ELF-1 (cell line): Measurements from ENCODE around the gene SLC25A12.
"Not testable (repeated sequence)": the region's sequence is repeated elsewhere in the genome, so short reads cannot be mapped to it uniquely, and the experiment has no call there.

Experiments used
- DNase-seq: peaks from one replicate; pipeline ENCODE4 v3.0.0-alpha.2; 2016; ENCODE audit warnings: low read depth, low spot score

The SLC25A12 gene

DNA sequence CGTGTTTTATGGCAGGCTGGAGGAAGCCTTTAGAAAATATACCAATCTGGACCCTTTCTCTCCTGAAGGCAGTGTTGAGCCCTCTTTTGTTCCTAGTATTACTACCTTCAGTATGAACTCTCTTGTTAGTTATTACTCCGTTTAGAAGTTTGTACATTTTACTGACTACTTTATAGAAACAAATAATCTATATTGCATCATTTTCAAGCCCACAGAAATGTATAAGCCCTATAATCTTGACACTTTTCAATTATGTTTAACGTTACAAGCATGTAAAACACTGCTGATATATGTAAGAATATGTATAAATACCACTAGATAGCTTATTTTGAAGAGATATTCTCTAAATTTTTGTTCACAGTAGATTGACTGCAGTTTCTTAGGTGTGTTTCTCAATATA lies 64.0 kb downstream of the SLC25A12 start:
- DNase-seq, result no peak

- DNase-seq, result no peak
Measured at GRCh38 chr2:171824086-171824485, 70.0 kb downstream of the SLC25A12 start.

DNA sequence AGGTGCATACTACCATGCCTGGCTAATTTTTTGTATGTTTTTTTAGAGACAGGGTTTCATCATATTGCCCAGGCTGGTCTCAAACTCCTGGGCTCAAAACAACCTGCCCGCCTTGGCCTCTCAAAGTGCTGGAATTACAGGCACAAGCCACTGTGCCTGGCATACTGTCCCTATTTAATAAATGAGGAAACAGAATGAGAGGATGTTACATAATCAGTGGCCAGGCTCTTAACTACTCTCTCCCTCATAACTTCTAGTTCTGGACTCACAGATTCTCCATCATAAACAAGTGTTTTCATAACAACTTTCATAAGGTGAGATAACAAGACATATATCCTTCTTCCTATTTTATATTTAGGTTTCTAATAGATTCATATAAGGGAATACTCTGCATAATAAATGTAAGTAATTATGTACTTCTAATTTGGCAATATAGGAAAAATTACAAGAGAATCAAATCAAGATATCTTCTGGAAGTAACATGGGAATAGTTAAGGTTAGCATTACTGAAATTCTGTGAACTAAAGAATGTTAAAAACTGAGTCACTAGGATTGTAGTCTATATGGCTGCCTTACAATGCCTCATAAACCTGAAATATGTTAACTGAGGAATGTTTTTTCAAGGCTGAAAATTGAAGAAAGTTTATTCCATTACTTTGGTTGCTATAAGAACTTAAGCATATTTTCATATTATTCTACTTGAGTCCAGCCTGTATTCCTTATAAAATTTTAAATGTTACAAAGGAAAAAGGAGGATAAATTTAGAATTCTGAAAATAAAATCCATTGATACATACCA lies 71.3 kb downstream of the SLC25A12 start:
- no peak for DNase-seq

- no peak for DNase-seq
Measured at GRCh38 chr2:171819453-171819852, 74.6 kb downstream of the SLC25A12 start.

DNA sequence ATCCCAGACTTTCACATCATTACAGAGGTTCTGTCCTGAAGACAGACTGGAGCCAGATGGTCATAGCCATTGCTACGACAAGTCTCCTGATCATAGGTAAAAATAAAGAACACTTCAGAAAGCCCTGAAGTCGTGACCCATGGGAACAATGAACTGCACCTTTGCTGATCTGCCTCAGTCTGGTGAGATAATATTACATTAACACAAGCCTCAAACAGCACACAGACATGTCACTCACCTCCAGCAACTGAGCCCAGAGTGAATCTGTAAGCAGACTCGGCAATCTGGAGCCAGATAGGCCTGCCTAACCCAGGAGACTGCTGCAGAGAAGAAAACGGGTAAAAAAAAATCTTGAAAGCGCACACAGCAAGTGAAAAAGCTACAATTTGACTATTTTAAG lies 79.2 kb downstream of the SLC25A12 start:
- no peak for DNase-seq

DNA sequence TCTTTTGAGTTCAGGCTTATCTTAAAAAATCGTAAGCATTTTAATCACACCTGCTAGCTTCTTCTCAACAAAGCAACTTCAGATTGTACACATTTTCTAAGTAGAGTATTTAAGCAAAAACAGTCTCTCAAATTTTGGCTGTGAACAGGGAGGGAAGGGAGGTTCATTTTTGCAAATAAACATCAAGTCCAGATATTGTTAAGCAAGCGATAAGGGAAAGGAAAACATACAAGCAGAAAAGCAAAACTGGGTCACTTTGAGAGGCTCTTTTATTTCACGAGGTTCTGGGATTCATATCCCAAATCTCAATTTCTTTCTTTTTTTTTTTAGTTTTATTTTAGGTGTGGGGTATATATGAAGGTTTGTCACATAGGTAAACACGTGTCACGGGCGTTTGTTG lies 79.9 kb downstream of the SLC25A12 start:
- no peak for DNase-seq

GRCh38 chr2:171813729-171814128 lies 80.3 kb downstream of the SLC25A12 start:
- no peak for DNase-seq

DNA sequence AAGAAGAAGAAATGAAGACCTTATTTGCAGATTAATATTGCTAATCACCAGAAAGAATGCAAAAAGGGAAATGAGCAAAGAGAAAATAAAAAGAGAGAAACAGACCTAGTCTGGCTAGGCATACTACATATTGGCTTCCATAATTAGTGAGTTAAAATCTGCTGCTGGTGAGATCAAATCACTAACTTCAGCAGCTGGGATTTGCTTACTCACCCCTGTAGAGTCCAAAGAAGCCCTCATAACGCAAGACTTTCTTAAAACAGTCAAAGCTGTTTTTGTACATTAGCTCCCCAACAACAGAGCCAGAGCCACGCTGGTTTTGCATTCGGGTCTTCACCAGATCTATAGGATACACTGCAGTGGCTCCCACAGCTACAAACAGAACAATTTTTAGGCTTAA lies 80.9 kb downstream of the SLC25A12 start:
- DNase-seq, result no peak

DNA sequence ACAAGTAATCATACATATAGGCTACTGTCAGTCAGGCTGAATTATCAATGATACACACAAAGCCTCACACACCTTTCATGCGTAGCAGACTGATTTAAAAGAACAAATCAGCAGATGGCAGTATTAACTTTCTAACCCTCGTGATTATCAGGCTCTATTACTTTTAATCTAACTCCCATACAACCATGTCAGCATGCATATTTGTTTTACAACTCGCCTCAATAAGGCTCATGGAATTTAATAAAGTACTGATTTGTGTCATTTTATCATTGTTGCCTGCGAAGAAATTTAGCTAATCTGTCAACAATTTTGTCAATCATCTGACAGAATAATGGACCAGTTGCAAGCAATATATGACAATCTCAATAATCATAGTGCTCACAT lies 82.8 kb downstream of the SLC25A12 start:
- DNase-seq, result no peak

DNA sequence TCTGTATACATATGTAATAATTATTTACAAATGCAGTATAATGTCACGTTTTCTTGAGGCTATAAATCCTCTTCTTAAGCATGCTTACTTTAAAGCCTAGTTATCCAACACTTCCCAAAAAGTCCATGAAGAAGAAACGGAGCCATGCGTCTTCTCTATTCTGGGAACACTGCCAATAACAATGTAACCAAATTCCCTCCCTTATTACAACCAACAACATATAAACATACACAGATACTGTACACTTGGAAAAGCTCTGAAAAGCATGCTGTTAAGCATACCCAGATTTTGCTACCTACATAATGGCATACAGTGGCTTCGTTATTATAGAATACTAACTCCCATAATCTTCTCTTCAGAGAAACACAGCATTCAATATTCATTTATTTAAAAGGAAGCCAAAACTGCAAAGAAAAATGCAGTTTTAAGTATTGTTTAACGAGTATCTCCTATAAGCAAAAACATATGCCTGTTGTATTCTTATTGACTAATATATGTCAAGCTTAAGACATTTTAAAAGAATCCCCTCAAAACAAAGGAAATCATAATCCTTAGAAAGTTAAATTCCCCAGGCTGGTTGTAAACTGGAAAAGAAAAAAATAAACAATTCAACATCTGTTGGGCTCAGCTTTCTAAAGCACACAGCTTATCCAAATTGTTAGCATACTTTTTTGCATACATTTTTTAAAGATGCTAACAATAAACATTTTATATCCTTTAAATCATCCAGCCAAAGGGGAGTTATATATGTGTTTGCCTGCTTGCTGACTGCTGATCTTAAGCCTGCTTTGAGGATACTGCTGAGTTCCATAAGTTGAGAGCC lies 83.4 kb downstream of the SLC25A12 start:
- no peak for DNase-seq

GRCh38 chr2:171808885-171809284 lies 85.2 kb downstream of the SLC25A12 start:
- DNase-seq, result not testable (repeated sequence)

DNA sequence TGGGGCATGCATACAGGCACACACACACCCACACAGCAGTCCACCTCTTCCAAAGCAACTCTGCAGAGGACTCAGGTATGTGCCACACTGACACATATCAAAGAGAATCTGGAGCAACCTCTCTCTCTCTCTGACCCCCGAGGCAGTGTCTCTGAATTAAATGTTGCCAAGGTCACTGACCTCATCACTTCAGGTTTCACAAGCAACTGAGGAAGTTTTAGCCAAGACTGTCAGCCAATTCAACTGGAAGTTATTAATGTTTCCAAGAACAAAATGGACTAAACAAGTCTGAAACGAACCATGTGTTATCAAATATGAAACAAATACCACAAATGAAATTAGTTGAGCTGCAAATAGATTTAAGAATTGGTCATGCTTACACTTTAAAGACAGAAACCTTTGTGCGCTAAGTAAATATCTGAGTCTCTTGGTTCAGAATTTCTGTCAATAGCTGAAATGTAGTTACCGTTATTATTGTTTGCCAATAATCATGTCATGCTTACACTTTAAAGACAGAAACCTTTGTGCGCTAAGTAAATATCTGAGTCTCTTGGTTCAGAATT lies 86.1 kb downstream of the SLC25A12 start:
- DNase-seq, result peak; percentile 81

DNA sequence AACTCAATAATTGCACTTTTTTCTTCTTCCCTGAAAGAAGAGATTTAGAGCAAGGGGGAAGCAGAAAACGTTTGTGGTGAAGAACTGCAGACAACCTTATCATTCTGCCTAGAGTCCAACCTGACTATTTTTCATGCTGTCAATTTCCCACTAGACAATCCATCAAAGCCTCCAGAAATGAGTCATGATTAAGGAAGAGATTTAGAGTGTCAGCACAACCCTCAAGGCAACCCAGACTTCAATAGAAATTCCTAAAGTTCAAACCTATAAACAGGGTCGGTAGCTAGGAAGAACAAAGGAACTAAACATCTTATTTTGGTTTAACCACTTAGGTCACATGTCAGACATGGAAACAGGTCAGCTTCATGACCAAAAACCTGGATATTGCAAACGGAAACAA lies 86.9 kb downstream of the SLC25A12 start:
- DNase-seq, result no peak

DNA sequence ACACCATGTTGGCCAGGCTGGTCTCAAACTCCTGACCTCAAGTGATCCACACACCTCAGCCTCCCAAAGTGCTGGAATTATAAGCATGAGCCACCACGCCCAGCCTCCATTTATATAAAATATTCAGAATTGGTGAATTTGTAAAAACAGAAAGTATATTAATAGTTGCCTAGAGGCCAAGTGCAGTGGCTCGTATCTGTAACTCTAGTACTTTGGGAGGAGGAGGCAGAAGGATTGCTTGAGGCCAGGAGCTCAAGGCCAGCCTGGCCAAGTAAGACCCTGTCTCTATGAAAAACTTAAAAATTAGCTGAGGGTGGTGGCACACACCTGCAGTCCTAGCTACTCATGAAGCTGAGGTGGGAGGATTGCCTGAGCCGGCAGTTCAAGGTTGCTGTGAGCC lies 89.6 kb downstream of the SLC25A12 start:
- no peak for DNase-seq

DNA sequence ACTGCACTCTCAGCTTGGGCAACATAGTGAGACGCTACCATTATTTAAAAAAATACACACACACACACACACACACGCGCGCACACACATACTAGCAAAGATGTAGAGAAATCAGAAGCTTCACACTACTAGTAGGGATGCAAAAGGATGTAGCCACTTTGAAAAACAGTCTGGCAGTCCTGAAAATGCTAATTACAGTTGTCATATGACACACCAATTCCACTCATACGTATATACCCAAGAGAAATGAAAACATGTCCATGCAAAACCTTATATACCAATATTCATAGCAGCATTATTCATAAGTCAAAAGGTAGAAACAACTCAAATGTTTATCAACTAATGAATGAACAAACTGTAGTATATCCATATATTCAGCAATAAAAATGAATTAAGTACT lies 90.3 kb downstream of the SLC25A12 start:
- DNase-seq, result no peak

DNA sequence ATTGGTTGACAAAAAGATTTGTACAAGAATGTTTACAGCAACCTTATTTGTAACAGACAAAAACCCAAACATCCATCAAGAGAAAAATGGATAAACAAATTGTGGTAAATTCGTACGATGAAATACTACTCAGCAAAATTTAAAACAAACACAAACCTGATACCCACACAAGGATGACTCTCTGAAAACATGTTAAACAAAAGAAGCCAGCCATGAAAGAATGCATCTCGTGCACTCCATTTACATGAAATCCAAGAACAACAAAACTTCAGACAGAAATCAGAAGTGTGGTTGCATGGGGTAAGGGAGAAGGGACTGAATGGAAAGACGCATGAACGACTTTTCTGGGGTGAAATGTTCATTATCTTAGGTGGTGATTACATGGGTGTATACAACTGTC lies 93.4 kb downstream of the SLC25A12 start:
- DNase-seq, result no peak

DNA sequence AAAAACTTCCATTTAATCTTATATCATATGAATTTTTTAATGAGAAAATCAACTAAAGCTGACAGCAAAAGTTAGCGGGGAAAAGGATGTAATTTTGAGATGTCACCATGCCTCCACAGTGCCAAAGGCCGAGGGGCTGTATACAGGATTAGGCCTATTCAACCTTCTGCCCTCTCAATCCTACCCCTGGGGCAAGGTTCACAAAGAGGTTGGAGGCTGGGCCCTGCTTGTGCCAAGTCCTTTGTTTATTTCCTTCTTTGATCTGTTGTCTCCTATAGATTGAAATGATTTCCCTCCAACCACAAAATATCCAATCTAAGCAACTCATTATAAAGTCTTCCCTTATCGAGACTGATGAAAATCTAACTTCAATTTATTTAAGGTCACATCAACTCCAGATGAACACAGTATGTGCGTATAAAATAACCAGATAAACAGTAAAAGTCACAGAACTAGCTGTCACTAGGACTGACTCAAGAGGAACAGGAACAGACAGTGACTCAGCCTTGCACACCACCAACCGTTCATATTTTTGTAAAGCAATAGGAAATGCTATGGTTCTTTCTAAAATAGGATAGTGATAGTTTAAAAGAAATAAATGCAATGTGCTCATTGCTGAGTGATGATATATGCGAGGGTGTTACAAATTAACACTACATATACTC lies 95.8 kb downstream of the SLC25A12 start:
- peak; percentile 66 for DNase-seq

DNA sequence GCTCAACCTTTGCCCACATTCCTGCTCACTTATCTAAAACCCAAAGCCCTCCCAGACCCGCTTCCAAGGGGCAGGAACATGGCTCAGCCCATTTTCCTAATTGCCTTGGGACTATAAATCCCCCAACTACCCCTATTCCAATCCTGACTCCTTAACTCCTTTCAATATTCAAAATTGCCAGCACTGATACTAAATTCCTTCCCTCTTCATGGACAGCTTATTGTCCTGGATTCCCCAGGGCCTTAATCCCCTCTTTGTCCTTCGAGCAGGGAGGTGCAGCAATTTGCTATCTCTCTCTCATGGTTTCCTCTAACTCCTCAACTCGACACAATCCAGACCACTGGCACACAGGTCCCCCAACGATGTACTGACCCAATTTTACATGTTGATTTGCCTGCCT lies 99.1 kb downstream of the SLC25A12 start:
- peak; percentile 49 for DNase-seq

- DNase-seq, result peak; percentile 27
Measured at GRCh38 chr2:171793691-171794678, 100.1 kb downstream of the SLC25A12 start.

DNA sequence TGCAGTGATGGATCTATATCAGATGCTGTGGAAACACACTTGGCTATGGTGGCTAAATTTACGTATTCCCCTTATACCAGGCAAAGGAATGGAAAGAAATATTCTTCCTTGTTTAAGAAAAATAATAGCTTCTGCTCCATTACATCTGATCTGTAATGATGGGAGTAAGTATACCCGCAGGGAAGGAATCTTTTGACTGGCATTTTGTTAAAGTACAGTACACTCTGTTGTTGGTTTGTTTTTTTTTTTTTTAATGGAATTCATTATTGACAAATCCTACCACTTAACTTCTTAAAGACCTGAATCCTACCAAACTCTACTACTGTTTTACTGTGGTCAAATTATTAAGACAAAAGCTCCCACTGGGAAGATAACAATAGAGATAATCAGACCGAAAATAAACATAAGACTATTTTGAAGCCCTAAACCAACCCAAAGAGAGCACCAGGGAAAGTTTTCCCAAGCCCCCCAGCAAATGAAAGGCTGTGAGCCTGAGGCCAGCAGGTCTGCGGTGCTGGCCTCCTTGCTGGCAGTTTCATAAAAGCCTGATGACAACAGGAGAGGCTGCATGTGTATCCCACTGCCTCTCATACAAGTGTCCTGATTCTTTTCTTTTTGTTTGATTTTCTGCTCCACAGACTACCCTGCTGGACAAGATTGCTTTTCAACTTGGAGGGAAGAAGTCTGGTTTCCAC lies 101.0 kb downstream of the SLC25A12 start:
- peak; percentile 64 for DNase-seq
